HepG2 (cell line): ENCODE results near the gene SLC36A1. TPM values are rescaled to one million over a fixed set of nuclear protein-coding genes. Genes with fewer than 3 reads are reported as not detected.

Source experiments
- CBFB ChIP-seq: sonication (generic); formaldehyde crosslinking; IDR thresholded peaks from 2 replicates; pipeline ENCODE4 v1.4.0; 2020; ENCODE audit warnings: missing genetic modification reagents
- CCAR2 ChIP-seq: fragments of 200-400 bp; formaldehyde crosslinking; optimal IDR thresholded peaks from 2 replicates; pipeline ENCODE3; 2018; ENCODE audit warnings: low read depth, mild to moderate bottlenecking, low read length, moderate library complexity
- CREB1 ChIP-seq, 2 experiments: fragments of 450-650 bp in 1 of 2; IDR thresholded peaks; 2 replicates each; pipeline ENCODE4 v1.6.1; 2016 to 2017; ENCODE audit warnings: control low read depth in 1 of 2, mild to moderate bottlenecking in 1 of 2, missing compliant biosample characterization in 1 of 2, missing genetic modification characterization in 1 of 2
- EED ChIP-seq: sonication (generic); formaldehyde crosslinking; IDR thresholded peaks from 2 replicates; pipeline ENCODE4 v1.5.0; 2020; ENCODE audit warnings: mild to moderate bottlenecking, missing genetic modification reagents
- GATAD2A ChIP-seq: IDR thresholded peaks from 2 replicates; pipeline ENCODE4 v1.6.1; 2016
- MED8 ChIP-seq: sonication (generic); formaldehyde crosslinking; IDR thresholded peaks from 2 replicates; pipeline ENCODE4 v1.8.1; 2023; ENCODE audit warnings: mild to moderate bottlenecking, missing genetic modification reagents; ENCODE audit not compliant: insufficient replicate concordance
- PHB2 ChIP-seq: fragments of 450-650 bp; IDR thresholded peaks from 2 replicates; pipeline ENCODE4 v1.6.1; 2018; ENCODE audit not compliant: partially characterized antibody
- THYN1 ChIP-seq: sonication (generic); formaldehyde crosslinking; IDR thresholded peaks from 2 replicates; pipeline ENCODE4 v1.8.1; 2023; ENCODE audit warnings: low read depth, mild to moderate bottlenecking, moderate library complexity, missing genetic modification reagents, borderline replicate concordance
- TOE1 ChIP-seq: sonication (generic); formaldehyde crosslinking; IDR thresholded peaks from 2 replicates; pipeline ENCODE4 v1.4.0; 2020; ENCODE audit warnings: mild to moderate bottlenecking, missing genetic modification reagents
- ZFAT ChIP-seq: sonication (generic); formaldehyde crosslinking; conservative IDR thresholded peaks from 2 replicates; pipeline ENCODE4 v1.8.1; 2023; ENCODE audit warnings: missing genetic modification reagents, inconsistent platforms
- ZNF446 ChIP-seq: sonication (generic); formaldehyde crosslinking; IDR thresholded peaks from 2 replicates; pipeline ENCODE4 v1.5.0; 2020; ENCODE audit warnings: mild to moderate bottlenecking, missing genetic modification reagents
- ZNF672 ChIP-seq: sonication (generic); formaldehyde crosslinking; IDR thresholded peaks from 2 replicates; pipeline ENCODE4 v1.8.1; 2022; ENCODE audit warnings: missing genetic modification reagents
- polyA plus RNA-seq, 8 experiments: library from polyadenylated mRNA; depleted of rRNA in 3 of 8; stranded (reverse) in 7 of 8; unstranded in 1 of 8; fragments of >200 nt; fragmentation: Illumina TruSeq in 4 of 8; extraction: Trizol in 4 of 8; gene quantifications; 2 replicates each; pipeline versions ENCODE4 v1.2.1 to v1.2.3, GENCODE V29; 2011 to 2016; ENCODE audit warnings: low read depth in 4 of 8, missing spikeins in 1 of 8, mixed read lengths in 1 of 8; ENCODE audit not compliant: insufficient read depth in 1 of 8
- total RNA-seq, 5 experiments: library from RNA; depleted of rRNA; stranded (reverse); fragments of >200 nt; fragmentation: Illumina TruSeq; extraction: Trizol; gene quantifications; 2 replicates each; pipeline ENCODE4 v1.2.3, GENCODE V29; 2016; ENCODE audit warnings: low read depth in 1 of 5
- TF ChIP-seq, protein P1 (sequence below): sonication (generic); formaldehyde crosslinking; IDR thresholded peaks from 2 replicates; pipeline ENCODE4 v1.4.0; 2020; ENCODE audit warnings: missing genetic modification reagents, borderline replicate concordance
- TF ChIP-seq, protein P2 (sequence below): sonication (generic); formaldehyde crosslinking; IDR thresholded peaks from 2 replicates; pipeline ENCODE4 v1.4.0; 2020; ENCODE audit warnings: missing genetic modification reagents, low read depth, mild to moderate bottlenecking, borderline replicate concordance
- TF ChIP-seq, protein P3 (sequence below): sonication (generic); formaldehyde crosslinking; IDR thresholded peaks from 2 replicates; pipeline ENCODE4 v1.5.1; 2020; ENCODE audit warnings: missing genetic modification reagents, mild to moderate bottlenecking, borderline replicate concordance
- TF ChIP-seq, protein P4 (sequence below): IDR thresholded peaks from 2 replicates; pipeline ENCODE4 v1.6.1; 2012; ENCODE audit warnings: low read depth, low read length, improper control_type of control experiment
- TF ChIP-seq, protein P5 (sequence below): conservative IDR thresholded peaks from 2 replicates; pipeline ENCODE4 v1.6.1; 2018; ENCODE audit warnings: missing genetic modification reagents

Gene SLC36A1
- total and polyA plus RNA-seq, 2 of the 13 experiments (the other 11 are each of a cell fraction or from before 2014, with no cell fraction given): 8.0 to 8.9 TPM

DNA sequence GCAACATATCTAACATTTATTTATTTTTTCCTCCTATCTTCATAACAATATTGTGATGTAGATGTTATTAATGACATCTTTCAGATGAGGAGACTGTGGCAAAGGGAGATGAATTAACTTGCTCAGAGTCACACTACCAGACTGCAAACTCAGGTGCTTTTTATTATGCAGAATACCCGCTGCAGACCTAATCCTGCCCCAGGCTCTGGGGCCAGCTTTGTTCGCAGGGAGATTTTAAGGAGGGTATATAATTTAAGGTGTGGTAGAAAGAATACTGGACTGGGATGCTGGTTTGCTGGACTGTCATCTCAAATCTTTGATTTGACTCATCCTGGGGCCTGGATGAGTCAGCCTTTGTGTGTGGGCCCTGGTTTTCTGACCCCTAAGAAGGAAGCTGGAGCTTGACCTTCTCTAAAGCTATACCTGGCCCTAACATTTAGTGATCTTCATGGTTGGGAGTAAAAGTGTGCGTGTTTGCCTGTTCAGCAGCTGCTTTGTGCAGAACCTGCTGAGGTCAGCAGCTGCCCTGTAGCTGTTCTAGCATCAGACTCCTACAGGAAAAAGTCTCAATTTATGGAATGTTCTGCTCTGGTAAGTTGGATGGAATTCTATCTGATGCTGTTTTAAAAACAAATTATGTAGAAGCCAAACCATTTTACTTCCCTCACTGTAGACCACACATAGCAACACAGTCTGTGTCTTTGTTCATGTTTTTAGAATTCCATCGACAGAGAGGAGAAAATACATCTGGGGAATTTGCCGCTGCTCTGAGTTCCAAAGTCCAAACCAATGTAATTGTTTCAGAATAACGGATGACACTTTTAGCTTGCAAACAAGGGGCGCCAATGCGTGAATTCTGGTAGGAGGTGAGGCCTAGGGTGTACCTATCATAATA is 4.5 kb downstream of the SLC36A1 start (continued):
- TF ChIP-seq, protein P1, sequence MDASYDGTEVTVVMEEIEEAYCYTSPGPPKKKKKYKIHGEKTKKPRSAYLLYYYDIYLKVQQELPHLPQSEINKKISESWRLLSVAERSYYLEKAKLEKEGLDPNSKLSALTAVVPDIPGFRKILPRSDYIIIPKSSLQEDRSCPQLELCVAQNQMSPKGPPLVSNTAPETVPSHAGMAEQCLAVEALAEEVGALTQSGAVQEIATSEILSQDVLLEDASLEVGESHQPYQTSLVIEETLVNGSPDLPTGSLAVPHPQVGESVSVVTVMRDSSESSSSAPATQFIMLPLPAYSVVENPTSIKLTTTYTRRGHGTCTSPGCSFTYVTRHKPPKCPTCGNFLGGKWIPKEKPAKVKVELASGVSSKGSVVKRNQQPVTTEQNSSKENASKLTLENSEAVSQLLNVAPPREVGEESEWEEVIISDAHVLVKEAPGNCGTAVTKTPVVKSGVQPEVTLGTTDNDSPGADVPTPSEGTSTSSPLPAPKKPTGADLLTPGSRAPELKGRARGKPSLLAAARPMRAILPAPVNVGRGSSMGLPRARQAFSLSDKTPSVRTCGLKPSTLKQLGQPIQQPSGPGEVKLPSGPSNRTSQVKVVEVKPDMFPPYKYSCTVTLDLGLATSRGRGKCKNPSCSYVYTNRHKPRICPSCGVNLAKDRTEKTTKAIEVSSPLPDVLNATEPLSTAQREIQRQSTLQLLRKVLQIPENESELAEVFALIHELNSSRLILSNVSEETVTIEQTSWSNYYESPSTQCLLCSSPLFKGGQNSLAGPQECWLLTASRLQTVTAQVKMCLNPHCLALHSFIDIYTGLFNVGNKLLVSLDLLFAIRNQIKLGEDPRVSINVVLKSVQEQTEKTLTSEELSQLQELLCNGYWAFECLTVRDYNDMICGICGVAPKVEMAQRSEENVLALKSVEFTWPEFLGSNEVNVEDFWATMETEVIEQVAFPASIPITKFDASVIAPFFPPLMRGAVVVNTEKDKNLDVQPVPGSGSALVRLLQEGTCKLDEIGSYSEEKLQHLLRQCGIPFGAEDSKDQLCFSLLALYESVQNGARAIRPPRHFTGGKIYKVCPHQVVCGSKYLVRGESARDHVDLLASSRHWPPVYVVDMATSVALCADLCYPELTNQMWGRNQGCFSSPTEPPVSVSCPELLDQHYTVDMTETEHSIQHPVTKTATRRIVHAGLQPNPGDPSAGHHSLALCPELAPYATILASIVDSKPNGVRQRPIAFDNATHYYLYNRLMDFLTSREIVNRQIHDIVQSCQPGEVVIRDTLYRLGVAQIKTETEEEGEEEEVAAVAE (CRISPR knock-in tag): no peak
- TF ChIP-seq TOE1 (CRISPR knock-in tag): no peak
- TF ChIP-seq, protein P2, sequence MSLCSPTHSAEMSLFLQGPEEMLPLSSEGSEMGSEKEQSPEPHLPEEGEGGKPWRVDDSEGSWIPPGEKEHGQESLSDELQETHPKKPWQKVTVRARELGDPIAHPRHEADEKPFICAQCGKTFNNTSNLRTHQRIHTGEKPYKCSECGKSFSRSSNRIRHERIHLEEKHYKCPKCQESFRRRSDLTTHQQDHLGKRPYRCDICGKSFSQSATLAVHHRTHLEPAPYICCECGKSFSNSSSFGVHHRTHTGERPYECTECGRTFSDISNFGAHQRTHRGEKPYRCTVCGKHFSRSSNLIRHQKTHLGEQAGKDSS: no peak
- no peak for TF ChIP-seq CCAR2
- TF ChIP-seq THYN1 (CRISPR knock-in tag): no peak
- no peak for TF ChIP-seq MED8 (CRISPR knock-in tag)
- no peak for TF ChIP-seq CBFB
- TF ChIP-seq GATAD2A: peak; percentile 48; the same call in 1 of the 2 replicates
- TF ChIP-seq ZNF446: no peak
- TF ChIP-seq, protein P3, sequence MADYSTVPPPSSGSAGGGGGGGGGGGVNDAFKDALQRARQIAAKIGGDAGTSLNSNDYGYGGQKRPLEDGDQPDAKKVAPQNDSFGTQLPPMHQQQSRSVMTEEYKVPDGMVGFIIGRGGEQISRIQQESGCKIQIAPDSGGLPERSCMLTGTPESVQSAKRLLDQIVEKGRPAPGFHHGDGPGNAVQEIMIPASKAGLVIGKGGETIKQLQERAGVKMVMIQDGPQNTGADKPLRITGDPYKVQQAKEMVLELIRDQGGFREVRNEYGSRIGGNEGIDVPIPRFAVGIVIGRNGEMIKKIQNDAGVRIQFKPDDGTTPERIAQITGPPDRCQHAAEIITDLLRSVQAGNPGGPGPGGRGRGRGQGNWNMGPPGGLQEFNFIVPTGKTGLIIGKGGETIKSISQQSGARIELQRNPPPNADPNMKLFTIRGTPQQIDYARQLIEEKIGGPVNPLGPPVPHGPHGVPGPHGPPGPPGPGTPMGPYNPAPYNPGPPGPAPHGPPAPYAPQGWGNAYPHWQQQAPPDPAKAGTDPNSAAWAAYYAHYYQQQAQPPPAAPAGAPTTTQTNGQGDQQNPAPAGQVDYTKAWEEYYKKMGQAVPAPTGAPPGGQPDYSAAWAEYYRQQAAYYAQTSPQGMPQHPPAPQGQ (CRISPR knock-in tag): no peak
- no peak for TF ChIP-seq ZNF672
- no peak for TF ChIP-seq EED (CRISPR knock-in tag)
- TF ChIP-seq CREB1 (IDR thresholded peaks at IDR 0.05): no peak
- no peak for TF ChIP-seq CREB1 (CRISPR knock-in tag; IDR thresholded peaks at IDR 0.05)
- no peak for TF ChIP-seq PHB2
- TF ChIP-seq, protein P4, sequence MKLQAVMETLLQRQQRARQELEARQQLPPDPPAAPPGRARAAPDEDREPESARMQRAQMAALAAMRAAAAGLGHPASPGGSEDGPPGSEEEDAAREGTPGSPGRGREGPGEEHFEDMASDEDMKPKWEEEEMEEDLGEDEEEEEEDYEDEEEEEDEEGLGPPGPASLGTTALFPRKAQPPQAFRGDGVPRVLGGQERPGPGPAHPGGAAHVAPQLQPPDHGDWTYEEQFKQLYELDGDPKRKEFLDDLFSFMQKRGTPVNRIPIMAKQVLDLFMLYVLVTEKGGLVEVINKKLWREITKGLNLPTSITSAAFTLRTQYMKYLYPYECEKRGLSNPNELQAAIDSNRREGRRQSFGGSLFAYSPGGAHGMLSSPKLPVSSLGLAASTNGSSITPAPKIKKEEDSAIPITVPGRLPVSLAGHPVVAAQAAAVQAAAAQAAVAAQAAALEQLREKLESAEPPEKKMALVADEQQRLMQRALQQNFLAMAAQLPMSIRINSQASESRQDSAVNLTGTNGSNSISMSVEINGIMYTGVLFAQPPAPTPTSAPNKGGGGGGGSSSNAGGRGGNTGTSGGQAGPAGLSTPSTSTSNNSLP: 0 out of 2 replicates have a peak, but pooled peaks have one; percentile 5
- TF ChIP-seq, protein P5, sequence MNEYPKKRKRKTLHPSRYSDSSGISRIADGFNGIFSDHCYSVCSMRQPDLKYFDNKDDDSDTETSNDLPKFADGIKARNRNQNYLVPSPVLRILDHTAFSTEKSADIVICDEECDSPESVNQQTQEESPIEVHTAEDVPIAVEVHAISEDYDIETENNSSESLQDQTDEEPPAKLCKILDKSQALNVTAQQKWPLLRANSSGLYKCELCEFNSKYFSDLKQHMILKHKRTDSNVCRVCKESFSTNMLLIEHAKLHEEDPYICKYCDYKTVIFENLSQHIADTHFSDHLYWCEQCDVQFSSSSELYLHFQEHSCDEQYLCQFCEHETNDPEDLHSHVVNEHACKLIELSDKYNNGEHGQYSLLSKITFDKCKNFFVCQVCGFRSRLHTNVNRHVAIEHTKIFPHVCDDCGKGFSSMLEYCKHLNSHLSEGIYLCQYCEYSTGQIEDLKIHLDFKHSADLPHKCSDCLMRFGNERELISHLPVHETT (CRISPR knock-in tag): no peak
- TF ChIP-seq ZFAT (CRISPR knock-in tag): no peak
